Psoas muscle (tissue), 8 donors: ENCODE results near the gene LRRC8D. TPM values are rescaled to one million over a fixed set of nuclear protein-coding genes. Genes with fewer than 3 reads are reported as not detected.

Experiments
- ATAC-seq, 4 donors: fragments of 200-7000 bp; cut with Tn5 transposase; one replicate each; pipeline ENCODE4 v1.9.1; 2020; ENCODE audit warnings: moderate library complexity in 3 of 4, mild to moderate bottlenecking in 2 of 4
- DNase-seq, 2 donors: peaks; one replicate each; pipeline ENCODE4 v3.0.0-alpha.2; 2020
- H3K27ac ChIP-seq: fragments of 200-600 bp; one replicate; pipeline ENCODE4 v1.8.0; 2022
- H3K27me3 ChIP-seq, 3 donors: fragments of 200-600 bp in 1 of 3; one replicate each; pipeline versions ENCODE4 v1.6.1 to v1.8.0; 2013 to 2022; ENCODE audit warnings: low read length in 2 of 3, mild to moderate bottlenecking in 2 of 3, moderate library complexity in 1 of 3; ENCODE audit not compliant: insufficient read depth in 3 of 3
- H3K36me3 ChIP-seq, 2 donors: fragments of 200-600 bp in 1 of 2; one replicate each; pipeline versions ENCODE4 v1.6.1 to v1.8.0; 2013 to 2022; ENCODE audit warnings: low read depth in 1 of 2, mild to moderate bottlenecking in 1 of 2, moderate library complexity in 1 of 2; ENCODE audit not compliant: insufficient read depth in 1 of 2
- H3K4me1 ChIP-seq: fragments of 200-600 bp; one replicate; pipeline ENCODE4 v1.8.0; 2022
- H3K4me3 ChIP-seq: fragments of 200-600 bp; one replicate; pipeline ENCODE4 v1.8.0; 2022; ENCODE audit warnings: mild to moderate bottlenecking
- H3K9me3 ChIP-seq: fragments of 200-600 bp; one replicate; pipeline ENCODE4 v1.8.0; 2022
- WGBS, 3 donors: extraction: QIAGEN DNeasy Blood & Tissue Kit; methylation state at CpG; one replicate each; pipeline versions ENCODE4 v1.1.6 to v1.1.7; 2013; 5-methylcytosine and 5-hydroxymethylcytosine counted together
- intact Hi-C, 2 donors: fragments of 100-400 bp; cut with DNase I; formaldehyde crosslinking; loops; one replicate each; pipeline versions ENCODE4 v1.11.0 to v1.14.2; 2022
- polyA plus RNA-seq, 3 donors: library from polyadenylated mRNA; stranded (reverse); fragments of 200-250 nt; gene quantifications; one replicate each; pipeline ENCODE4 v1.2.3, GENCODE V29; 2013
- total RNA-seq, 4 donors: library from RNA; stranded (reverse); fragmentation: NEBNext Ultra II Directional in 2 of 4; extraction: Animal tissue kit (Norgen Biotek cat#: 25700) in 2 of 4; gene quantifications; one replicate each; pipeline versions ENCODE4 v1.2.1 to v1.2.4, GENCODE V29; 2021 to 2023
- TF ChIP-seq, protein P1 (sequence below): fragments of 200-600 bp; IDR thresholded peaks from one replicate; pipeline ENCODE4 v1.8.0; 2022; ENCODE audit warnings: antibody characterized with exemption
- donor health status: healthy with polysubstance abuse.
- donor health status: DM: no; HTN: no; CAD: no; lungs with moderate emphysema.
- donor health status: Bipolar disorder and iron deficiency.
- donor health status: healthy.
- donor health status: DM: yes; HTN: yes; CAD: no.
- donor health status: DM: no; HTN: no; CAD: no.
- donor health status: DM: no; HTN: no; CAD: no.
- donor health status: DM: yes; HTN: yes; CAD: no.

LRRC8D gene
- total and polyA plus RNA-seq, 7 donors, result 3.5 to 7.1 (median 5.6) TPM

DNA sequence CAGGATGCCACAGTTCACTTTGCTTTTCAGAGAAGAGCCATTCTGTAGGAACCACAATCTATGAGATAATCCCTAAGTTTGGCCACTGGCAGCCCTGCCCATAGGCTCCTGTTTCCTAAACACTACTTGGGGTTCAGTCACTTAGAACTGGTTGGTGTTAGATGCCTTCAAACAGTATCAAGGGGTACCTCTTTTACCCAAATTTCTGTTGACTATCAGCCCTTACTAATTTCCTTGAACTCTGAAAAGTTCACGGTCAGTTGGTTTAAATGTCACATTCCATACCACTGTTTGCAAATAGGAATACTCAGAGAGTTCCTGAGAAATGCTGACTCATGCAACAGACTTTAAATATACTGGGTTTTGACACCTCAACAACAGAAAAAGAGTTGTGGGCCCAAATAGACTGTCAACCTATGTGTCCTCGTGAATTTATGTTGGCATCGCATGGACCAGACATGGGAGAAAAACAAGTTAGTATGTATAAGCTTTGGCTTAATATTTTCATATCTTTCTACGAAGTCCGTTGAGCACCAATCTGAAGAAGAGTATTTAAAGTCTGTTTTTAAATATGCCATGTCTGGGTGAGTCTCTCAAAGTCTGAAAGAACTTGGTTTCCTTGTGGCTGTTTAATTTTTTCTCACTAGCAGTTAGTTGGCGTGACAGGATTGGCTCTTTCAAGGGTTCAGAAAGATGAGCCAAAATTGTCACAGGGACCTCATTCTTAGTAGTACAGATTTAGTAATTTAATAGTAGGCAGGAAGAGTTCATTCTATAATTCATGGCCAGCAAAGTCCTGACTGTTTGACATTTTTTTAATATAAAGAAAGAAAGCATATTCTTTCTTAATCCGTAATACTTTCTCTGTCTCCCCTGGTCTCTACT, 117.6 kb downstream of the LRRC8D start:
- Histone ChIP-seq H3K4me1 (peaks cover 8% of the 10 kb centered on the region), H3K9me3 (no peaks in the 10 kb centered on the region), H3K27ac (no peak overlapping the region), H3K27me3 (no peaks in the 10 kb centered on the region), H3K36me3 (peaks cover 0 to 18% of the 10 kb centered on the region in 2 donors), H3K4me3 (no peak overlapping the region)
- TF ChIP-seq, protein P1, sequence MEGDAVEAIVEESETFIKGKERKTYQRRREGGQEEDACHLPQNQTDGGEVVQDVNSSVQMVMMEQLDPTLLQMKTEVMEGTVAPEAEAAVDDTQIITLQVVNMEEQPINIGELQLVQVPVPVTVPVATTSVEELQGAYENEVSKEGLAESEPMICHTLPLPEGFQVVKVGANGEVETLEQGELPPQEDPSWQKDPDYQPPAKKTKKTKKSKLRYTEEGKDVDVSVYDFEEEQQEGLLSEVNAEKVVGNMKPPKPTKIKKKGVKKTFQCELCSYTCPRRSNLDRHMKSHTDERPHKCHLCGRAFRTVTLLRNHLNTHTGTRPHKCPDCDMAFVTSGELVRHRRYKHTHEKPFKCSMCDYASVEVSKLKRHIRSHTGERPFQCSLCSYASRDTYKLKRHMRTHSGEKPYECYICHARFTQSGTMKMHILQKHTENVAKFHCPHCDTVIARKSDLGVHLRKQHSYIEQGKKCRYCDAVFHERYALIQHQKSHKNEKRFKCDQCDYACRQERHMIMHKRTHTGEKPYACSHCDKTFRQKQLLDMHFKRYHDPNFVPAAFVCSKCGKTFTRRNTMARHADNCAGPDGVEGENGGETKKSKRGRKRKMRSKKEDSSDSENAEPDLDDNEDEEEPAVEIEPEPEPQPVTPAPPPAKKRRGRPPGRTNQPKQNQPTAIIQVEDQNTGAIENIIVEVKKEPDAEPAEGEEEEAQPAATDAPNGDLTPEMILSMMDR, result no peak
- WGBS, 3 donors, result 78 to 86% (median 79%) methylated on average over 7 of the region's 7 CpGs
- intact Hi-C loops, result no loop called here
- DNase-seq (no peak), ATAC-seq (peak in 2 of 4 donors; percentile 37 to 39)

DNA sequence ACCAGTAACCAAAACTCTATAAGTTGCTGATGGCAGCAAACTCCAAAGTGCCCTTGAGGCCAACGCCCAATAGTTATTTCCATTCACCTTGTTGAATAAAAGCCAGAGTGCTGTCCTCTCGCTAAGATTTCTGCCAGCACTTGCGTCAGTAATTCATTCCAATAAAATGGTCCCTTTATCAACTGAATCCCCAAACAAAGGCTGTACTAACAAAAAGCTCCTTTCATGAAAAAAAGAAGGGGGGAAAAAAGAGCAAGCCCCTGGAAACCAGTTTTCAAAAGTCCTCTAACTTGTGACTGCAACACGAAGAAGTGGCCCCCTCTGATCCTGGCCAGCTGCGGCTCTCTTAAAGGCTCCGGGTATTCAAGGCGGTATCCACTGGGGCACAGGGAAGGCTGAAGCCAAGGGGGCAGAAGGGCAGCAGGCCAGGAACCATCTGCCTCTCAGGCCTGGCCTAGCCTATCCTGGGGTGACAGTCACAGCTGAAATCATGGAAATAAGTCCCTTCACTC, 118.3 kb downstream of the LRRC8D start:
- intact Hi-C loops, result no loop called here
- H3K36me3 ChIP-seq, result peaks cover 0 to 11% of the 10 kb centered on the region in 2 donors
- TF ChIP-seq, protein P1, result no peak

DNA sequence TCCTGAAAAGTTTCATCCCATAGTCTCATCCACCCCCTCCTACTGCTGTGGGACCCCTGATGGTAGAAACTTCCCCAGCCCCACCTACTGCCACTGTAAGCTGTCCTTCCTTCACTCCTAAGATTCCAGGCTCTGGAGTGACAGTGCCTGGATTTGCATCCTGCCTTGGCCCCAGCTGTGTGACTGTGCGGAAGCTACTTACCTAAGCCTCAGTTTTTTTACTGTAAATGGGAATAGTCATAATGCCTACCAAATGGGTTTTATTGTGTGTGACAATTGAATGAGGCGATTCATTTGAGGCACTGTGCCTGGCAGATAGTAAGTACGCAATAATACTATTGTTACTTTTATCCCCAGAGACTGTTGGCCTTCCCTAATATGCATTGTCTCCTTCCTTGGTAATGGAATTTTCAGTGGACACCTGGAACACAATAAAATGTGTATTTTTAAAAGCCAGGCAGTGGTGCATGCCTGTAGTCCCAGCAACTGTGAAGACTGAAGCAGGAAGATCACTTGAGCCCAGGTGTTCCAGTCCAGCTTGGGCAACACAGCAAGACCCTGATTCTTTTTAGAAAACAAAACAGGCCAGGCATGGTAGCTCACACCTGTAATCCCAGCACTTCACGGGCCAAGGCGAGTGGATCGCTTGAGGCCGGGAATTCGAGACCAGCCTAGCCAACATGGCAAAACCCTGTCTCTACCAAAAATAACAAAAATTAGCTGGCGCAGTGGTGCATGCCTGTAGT, 119.0 kb downstream of the LRRC8D start:
- no peaks in the 10 kb centered on the region for H3K27me3 ChIP-seq
- no peak overlapping the region for H3K27ac ChIP-seq
- ATAC-seq, result no peak
- 89 to 92% (median 90%) methylated on average over 9 of the region's 9 CpGs for WGBS, 3 donors
- TF ChIP-seq, protein P1, result no peak
- H3K9me3 ChIP-seq, result no peaks in the 10 kb centered on the region
- DNase-seq, result no peak
- peaks cover 0 to 3% of the 10 kb centered on the region in 2 donors for H3K36me3 ChIP-seq
- intact Hi-C loops, result no loop called here
- H3K4me3 ChIP-seq, result no peak overlapping the region
- H3K4me1 ChIP-seq, result peaks cover 8% of the 10 kb centered on the region

More for the DNA sequence above, 118.3 kb downstream of the LRRC8D start:
- no peaks in the 10 kb centered on the region for H3K27me3 ChIP-seq
- H3K4me1 ChIP-seq, result peaks cover 8% of the 10 kb centered on the region
- no peaks in the 10 kb centered on the region for H3K9me3 ChIP-seq
- DNase-seq, result no peak
- H3K4me3 ChIP-seq, result no peak overlapping the region
- no peak for ATAC-seq
- WGBS, 3 donors, result 46 to 63% (median 50%) methylated on average over 7 of the region's 7 CpGs
- H3K27ac ChIP-seq, result no peak overlapping the region

DNA sequence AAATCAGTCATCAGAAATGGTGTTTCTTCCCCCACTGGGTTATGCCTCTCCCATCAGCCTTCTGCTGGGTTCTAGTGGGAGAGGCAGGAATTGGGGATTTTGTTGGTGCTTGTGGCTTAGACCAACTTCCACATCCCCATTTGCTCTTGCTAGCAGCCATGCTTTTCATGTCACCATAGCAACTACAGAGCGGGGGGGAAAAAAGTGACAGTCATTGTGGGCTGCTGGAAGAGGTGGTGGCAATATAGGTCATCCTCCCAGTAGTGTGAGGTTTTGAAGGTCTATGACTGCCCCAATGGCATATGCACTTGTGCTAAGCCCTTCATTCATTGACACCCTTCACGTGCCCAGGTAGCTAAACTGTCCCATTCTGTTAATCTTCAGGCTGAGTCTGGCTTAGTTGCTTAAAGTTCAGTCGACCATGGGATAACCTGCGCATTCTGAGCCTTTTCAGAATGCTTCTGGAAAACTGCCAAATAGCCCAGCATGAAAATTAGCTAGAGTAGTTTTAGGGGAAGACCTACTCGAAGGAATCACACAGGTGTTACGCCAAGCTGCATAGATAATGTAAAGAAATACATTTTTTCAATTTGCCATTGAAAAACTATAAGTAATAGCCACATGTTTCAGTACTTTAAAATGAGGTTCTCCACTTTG, 120.4 kb downstream of the LRRC8D start:
- H3K36me3 ChIP-seq, result no peaks in the 10 kb centered on the region
- TF ChIP-seq, protein P1, result no peak
- H3K27me3 ChIP-seq, result no peaks in the 10 kb centered on the region
- H3K27ac ChIP-seq, result no peak overlapping the region
- H3K9me3 ChIP-seq, result no peaks in the 10 kb centered on the region
- peaks cover 8% of the 10 kb centered on the region for H3K4me1 ChIP-seq
- no peak for DNase-seq
- H3K4me3 ChIP-seq, result no peak overlapping the region
- no peak for ATAC-seq
- intact Hi-C loops, result no loop called here
- 84 to 86% (median 86%) methylated on average over 6 of the region's 6 CpGs for WGBS, 3 donors
